BLaER1 (cell line): Measurements from ENCODE around the gene ARHGAP24.

Experiments used
- H3K27ac ChIP-seq: shearing (Covaris generic); formaldehyde crosslinking; 2 replicates; pipeline ENCODE4 v1.8.1; 2022
- H3K27me3 ChIP-seq: shearing (Covaris generic); formaldehyde crosslinking; 2 replicates; pipeline ENCODE4 v1.8.1; 2022
- H3K36me3 ChIP-seq: shearing (Covaris generic); formaldehyde crosslinking; 2 replicates; pipeline ENCODE4 v1.8.1; 2022
- H3K4me1 ChIP-seq: shearing (Covaris generic); formaldehyde crosslinking; 2 replicates; pipeline ENCODE4 v1.8.1; 2022
- H3K4me2 ChIP-seq: shearing (Covaris generic); formaldehyde crosslinking; 2 replicates; pipeline ENCODE4 v1.8.1; 2022
- H3K4me3 ChIP-seq: shearing (Covaris generic); formaldehyde crosslinking; 2 replicates; pipeline ENCODE4 v1.8.1; 2022
- H3K9ac ChIP-seq: shearing (Covaris generic); formaldehyde crosslinking; 2 replicates; pipeline ENCODE4 v1.8.1; 2022
- H3K9me3 ChIP-seq: shearing (Covaris generic); formaldehyde crosslinking; 2 replicates; pipeline ENCODE4 v1.8.1; 2022
- H4K20me1 ChIP-seq: shearing (Covaris generic); formaldehyde crosslinking; 2 replicates; pipeline ENCODE4 v1.8.1; 2022
- Cebpa-rat ChIP-seq: shearing (Covaris generic); IDR thresholded peaks from 2 replicates; pipeline ENCODE4 v1.8.1; 2022

The ARHGAP24 gene

DNA sequence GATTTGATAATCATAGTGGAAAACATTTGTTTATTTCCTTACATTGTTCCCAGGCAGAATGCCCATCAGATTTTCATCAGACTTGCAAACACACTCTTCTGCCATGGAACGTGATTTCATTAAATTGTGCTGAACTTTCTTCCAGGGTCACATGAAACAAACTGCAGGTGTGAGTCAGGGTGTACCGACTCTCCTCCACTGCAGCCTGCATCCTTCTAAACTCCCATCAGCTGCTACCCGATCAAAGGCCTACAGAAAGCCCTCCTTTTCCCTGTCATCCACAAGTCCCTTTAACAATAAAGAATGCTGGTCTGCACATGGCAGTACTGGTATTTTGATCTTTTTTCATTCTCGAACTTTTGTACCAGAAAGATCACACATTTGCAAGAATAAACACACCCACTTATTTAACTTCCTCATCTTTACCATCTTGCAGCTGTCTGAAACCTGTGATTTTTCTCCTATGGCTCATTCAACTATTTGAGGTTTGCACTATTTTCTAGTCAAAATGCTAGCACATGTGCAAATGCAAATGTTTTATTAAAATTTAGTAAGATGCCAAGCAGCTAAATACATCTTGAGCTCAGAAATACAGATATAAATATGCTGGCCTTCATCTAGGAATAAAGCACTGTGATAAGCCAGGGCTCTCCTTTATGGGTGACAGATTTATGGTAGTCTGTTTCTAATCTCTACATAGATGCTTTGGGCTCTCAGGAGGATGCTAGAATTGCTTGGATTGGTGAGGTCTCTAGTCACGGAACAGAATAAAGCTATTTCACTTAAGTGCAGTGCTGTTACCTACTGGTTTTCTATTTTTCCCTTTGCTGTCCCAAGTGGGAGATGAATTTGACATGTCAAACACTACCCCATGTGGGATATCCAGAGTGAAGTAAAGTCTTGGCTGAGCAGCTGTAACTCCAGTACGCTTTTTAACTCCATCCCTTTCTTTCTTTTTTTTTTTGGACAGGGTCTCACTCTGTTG is 25.8 kb upstream of the ARHGAP24 start:
- Histone ChIP-seq H3K27ac (no peak overlapping the region), H3K36me3 (no peaks in the 10 kb centered on the region), H3K27me3 (no peaks in the 10 kb centered on the region), H3K9ac (no peak overlapping the region), H3K4me2 (no peak overlapping the region), H3K4me3 (no peak overlapping the region), H4K20me1 (no peaks in the 10 kb centered on the region), H3K9me3 (no peaks in the 10 kb centered on the region), H3K4me1 (no peaks in the 10 kb centered on the region)
- TF ChIP-seq Cebpa-rat = no peak

DNA sequence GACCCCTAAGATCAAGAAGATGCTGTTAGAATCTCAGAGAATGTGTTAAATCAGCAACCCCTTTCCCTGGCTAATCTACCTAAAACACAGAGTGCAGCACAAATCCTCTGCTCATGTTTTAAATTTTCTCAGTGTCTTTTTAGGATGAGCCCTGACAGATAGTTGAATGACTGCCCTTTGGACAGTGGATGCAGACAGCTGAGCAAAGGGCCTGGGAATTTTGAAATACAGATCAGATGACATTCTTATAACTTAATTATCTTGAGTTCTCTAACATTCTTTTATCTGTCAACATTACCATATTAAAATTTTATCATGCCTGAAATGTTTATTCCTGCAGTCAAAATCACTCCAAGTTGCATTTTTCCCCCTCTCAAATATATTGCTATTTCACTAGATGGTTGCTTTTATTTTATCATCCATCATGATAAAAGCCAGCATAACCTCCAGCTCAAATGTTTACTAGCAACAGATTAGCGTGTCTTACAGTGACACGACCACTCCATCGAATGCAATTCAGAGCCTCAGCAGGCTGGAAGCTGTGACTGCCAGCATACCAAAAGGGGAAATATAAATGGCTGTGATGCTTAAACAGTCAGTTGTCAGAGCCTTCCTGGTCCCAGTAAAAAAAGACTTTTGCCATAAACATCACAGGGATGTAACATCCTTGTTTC is 22.8 kb upstream of the ARHGAP24 start:
- no peak for TF ChIP-seq Cebpa-rat
- H3K27me3 ChIP-seq = no peaks in the 10 kb centered on the region
- H3K36me3 ChIP-seq = no peaks in the 10 kb centered on the region
- H3K9ac ChIP-seq = no peak overlapping the region
- H3K4me1 ChIP-seq = no peaks in the 10 kb centered on the region
- H3K4me3 ChIP-seq = no peak overlapping the region
- no peak overlapping the region for H3K27ac ChIP-seq
- no peaks in the 10 kb centered on the region for H4K20me1 ChIP-seq
- no peak overlapping the region for H3K4me2 ChIP-seq
- H3K9me3 ChIP-seq = no peaks in the 10 kb centered on the region

DNA sequence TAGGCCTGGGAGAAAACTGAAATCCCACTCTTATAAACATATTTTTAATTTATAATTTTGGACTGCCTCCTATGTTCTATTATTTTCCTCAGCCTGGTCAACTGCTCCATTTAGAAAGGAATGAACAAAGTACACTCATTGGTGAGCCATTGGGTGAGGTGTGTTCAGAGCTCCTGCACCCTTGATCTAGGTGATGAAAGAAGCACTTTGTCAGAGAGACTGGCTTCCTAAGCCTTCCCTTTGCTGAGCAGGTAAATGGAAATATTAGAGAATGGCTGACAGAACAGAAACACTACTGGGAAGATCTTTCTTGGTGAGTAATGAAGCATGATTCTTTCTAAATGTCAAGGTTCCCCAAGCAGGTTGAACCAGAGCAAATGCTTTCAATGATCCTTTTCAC is 19.0 kb upstream of the ARHGAP24 start:
- Histone ChIP-seq H3K4me3 (no peak overlapping the region), H3K4me1 (no peaks in the 10 kb centered on the region), H3K9ac (no peak overlapping the region), H3K27ac (no peak overlapping the region), H3K36me3 (no peaks in the 10 kb centered on the region), H4K20me1 (no peaks in the 10 kb centered on the region), H3K4me2 (no peak overlapping the region), H3K9me3 (no peaks in the 10 kb centered on the region), H3K27me3 (no peaks in the 10 kb centered on the region)
- no peak for TF ChIP-seq Cebpa-rat

DNA sequence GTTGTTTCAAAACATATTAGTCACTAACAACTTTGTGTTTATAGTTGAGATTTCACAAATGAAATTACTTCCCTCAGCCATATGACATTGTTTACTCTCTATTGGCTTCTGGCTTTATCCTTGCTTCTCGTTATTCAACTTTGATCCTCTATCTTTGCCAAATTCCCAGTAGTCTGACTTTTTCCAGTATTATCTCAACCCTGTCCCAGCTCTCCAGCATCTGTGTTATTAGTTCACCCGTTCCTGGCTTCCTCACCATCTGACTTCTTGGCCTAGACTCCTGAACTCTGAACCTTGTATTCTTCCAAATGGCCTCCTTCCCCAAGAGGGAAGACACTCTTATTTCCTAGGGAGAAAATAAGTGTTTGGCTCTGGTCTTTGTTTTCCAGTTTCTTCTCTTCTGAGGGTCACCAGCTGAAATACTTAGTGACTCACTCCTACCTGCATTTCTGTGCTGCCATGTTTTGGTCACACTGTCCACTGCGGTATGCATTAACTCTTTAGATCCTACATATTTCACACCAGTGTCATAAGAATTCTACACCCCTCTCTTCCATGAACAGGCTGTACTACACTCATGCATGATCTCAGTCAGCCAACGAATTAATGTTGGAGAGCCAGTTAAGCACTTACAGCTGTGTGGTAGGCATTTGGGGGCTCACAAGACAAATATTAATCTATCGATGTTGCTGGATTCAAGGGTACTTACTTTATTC is 17.0 kb upstream of the ARHGAP24 start:
- Histone ChIP-seq H3K4me1 (no peaks in the 10 kb centered on the region), H3K36me3 (no peaks in the 10 kb centered on the region), H3K27me3 (no peaks in the 10 kb centered on the region), H3K4me3 (no peak overlapping the region), H3K9me3 (no peaks in the 10 kb centered on the region), H3K4me2 (no peak overlapping the region), H3K9ac (no peak overlapping the region), H4K20me1 (no peaks in the 10 kb centered on the region), H3K27ac (no peak overlapping the region)
- no peak for TF ChIP-seq Cebpa-rat

DNA sequence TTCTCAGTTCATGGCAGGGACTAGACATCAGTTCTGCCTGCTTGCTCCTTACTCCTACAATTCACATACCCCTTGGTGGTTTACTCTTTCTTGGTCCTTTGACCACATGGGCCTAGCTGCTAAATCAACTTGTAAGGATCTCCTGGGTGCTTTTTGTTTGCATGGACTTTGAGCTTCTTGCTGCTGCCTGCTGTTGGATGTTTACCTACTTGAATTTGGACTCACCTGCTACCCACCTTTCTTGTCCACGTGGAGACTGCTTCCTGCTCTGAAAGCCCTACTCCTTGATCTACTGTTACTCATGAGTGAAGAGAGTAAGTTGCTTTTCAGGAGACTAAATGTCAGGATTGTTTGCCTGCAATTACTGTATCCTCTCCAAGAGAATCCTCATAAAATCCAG is 15.2 kb upstream of the ARHGAP24 start:
- Histone ChIP-seq H4K20me1 (no peaks in the 10 kb centered on the region), H3K9me3 (no peaks in the 10 kb centered on the region), H3K4me1 (no peaks in the 10 kb centered on the region), H3K9ac (no peak overlapping the region), H3K27ac (no peak overlapping the region), H3K36me3 (no peaks in the 10 kb centered on the region), H3K4me2 (no peak overlapping the region), H3K4me3 (no peak overlapping the region), H3K27me3 (no peaks in the 10 kb centered on the region)
- no peak for TF ChIP-seq Cebpa-rat

DNA sequence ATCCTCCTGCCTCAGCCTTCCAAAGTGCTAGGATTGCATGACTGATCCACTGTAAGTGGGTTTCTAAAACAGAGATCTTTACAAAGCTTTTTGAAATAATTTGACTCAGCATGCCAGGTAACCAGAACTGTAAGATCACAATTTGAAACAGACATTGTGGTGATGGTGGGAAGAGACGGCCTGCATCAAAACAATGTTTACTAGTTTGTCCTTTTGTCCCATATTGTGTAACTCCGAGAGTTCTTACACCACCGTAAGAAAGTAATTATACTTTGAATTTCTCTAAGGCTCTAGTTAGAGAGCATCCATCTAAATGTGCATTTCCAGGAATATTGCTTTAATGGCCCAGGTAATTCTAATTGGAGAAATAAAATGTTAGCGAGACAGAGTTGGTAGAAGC is 594 bp upstream of the ARHGAP24 start:
- no peak overlapping the region for H3K4me3 ChIP-seq
- no peaks in the 10 kb centered on the region for H3K36me3 ChIP-seq
- H3K4me2 ChIP-seq = no peak overlapping the region
- TF ChIP-seq Cebpa-rat = no peak
- no peak overlapping the region for H3K27ac ChIP-seq
- no peaks in the 10 kb centered on the region for H3K4me1 ChIP-seq
- no peaks in the 10 kb centered on the region for H3K9me3 ChIP-seq
- H4K20me1 ChIP-seq = no peaks in the 10 kb centered on the region
- H3K9ac ChIP-seq = no peak overlapping the region
- no peaks in the 10 kb centered on the region for H3K27me3 ChIP-seq

DNA sequence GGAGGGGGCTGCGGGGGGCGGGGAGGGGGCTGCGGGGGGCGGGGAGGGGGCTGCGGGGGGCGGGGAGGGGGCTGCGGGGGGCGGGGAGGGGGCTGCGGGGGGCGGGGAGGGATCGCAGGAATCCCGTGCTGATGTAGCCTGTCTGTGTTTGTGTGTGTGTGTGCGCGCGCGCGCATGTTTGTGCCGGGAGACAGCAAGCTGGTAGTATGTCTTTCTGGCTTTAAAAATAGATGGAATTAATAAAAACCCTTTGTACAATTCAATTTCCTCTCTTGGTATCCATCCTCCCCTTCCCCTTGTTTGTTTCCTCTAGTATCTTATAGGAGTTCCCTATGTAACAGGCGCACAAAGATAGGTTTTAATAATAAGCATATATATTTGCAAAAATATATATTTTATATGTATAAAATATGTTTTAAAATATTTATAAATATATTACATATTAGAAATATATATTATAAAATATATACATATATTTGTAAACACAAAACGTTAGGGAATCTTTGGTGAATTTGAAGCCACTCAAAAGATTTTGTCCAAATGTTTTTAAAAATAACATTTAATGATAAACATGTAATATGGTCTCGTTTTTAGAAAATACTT is 782 bp downstream of the ARHGAP24 start:
- H3K9me3 ChIP-seq = no peaks in the 10 kb centered on the region
- no peak overlapping the region for H3K27ac ChIP-seq
- H3K4me3 ChIP-seq = no peak overlapping the region
- TF ChIP-seq Cebpa-rat = no peak
- no peaks in the 10 kb centered on the region for H4K20me1 ChIP-seq
- no peaks in the 10 kb centered on the region for H3K4me1 ChIP-seq
- H3K27me3 ChIP-seq = no peaks in the 10 kb centered on the region
- no peak overlapping the region for H3K4me2 ChIP-seq
- no peaks in the 10 kb centered on the region for H3K36me3 ChIP-seq
- no peak overlapping the region for H3K9ac ChIP-seq

DNA sequence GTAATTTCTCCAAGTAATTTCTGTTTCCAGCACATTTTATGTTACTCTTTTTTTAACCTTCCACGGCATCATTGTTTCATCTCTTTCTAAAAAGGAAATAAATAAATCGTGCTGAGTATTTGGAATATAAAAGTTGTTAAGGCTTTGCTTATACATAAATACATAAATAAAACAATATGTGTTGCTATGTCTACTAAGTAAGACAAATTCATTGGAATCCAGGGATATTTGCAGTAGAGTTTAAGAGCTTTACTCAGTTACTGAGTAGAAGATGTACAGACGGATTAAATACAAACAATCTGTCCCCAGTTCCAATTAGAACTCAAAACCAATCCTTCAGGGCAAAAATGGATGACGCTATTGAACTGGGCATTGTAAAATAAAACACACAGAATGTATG is 1.4 kb downstream of the ARHGAP24 start:
- TF ChIP-seq Cebpa-rat = no peak
- Histone ChIP-seq H3K4me2 (no peak overlapping the region), H3K27me3 (no peaks in the 10 kb centered on the region), H3K36me3 (no peaks in the 10 kb centered on the region), H3K4me1 (no peaks in the 10 kb centered on the region), H3K27ac (no peak overlapping the region), H3K4me3 (no peak overlapping the region), H3K9ac (no peak overlapping the region), H4K20me1 (no peaks in the 10 kb centered on the region), H3K9me3 (no peaks in the 10 kb centered on the region)

DNA sequence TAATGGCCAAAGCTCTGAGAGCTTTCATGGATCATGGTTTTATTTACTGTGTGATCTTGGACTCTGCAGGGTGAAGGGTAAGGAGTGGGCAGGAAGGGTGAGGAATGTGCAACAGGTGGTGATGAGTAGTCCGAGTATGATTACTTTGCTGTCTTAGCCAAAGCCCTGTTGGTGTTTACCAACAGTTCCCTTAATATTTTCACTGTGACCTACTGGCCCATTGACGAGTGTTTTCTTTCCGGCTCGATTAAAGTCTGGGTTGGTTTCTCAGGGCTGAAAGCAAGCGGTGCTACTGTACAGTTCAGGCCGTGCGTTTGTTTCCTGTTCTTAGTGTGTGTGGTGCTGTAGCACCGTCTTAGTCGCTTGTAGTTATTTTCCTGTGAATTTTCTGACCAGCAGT is 2.6 kb downstream of the ARHGAP24 start:
- no peaks in the 10 kb centered on the region for H3K9me3 ChIP-seq
- H3K36me3 ChIP-seq = no peaks in the 10 kb centered on the region
- H4K20me1 ChIP-seq = no peaks in the 10 kb centered on the region
- H3K27me3 ChIP-seq = no peaks in the 10 kb centered on the region
- no peak overlapping the region for H3K27ac ChIP-seq
- no peak overlapping the region for H3K9ac ChIP-seq
- H3K4me2 ChIP-seq = no peak overlapping the region
- no peak for TF ChIP-seq Cebpa-rat
- H3K4me1 ChIP-seq = no peaks in the 10 kb centered on the region
- no peak overlapping the region for H3K4me3 ChIP-seq
